ENCODE results near the gene USF2.

GRCh38 chr19:35253316-35254286 lies 15.2 kb upstream of the USF2 start:
- no peak for TF ChIP-seq CTCF (IDR thresholded peaks at IDR 0.05; ENCODE audit: poor library complexity)
- TF ChIP-seq EZH2 (IDR thresholded peaks at IDR 0.05; ENCODE audit: borderline replicate concordance), result no peak

Data from hepatocyte (in vitro differentiated cells).